ENCODE data around the gene TRIM2. TPM values are rescaled to one million over a fixed set of nuclear protein-coding genes. Genes with fewer than 3 reads are reported as not detected.

TRIM2 gene
- total and polyA plus RNA-seq, 9 donors, result 9.5 to 57.5 (median 44.4) TPM

GRCh38 chr4:153224474-153224873 is 20.2 kb downstream of the TRIM2 start:
- intact Hi-C loops (cut with DNase I), result loop anchor here in 1 of 4 donors (10.0 kb wide), 1 partner anchor 70 kb away; no protein-coding TSS in a partner anchor
- H3K4me3 ChIP-seq, result no peak overlapping the region
- no peak for TF ChIP-seq EP300 (IDR thresholded peaks at IDR 0.05)
- no peak for TF ChIP-seq CTCF (IDR thresholded peaks at IDR 0.05)
- TF ChIP-seq POLR2A (IDR thresholded peaks at IDR 0.05), result no peak
- DNase-seq, result no peak
- 85 to 88% (median 85%) methylated on average over 1 of the region's 1 CpG for WGBS, 3 donors
- H3K36me3 ChIP-seq, result no peaks in the 10 kb centered on the region
- H3K4me1 ChIP-seq (ENCODE audit: insufficient read depth), result peaks cover 8% of the 10 kb centered on the region
- H3K27me3 ChIP-seq, result no peaks in the 10 kb centered on the region
- no peaks in the 10 kb centered on the region for H3K9me3 ChIP-seq
- no peak overlapping the region for H3K27ac ChIP-seq

- no peak overlapping the region for H3K27ac ChIP-seq
- DNase-seq, result no peak
- WGBS, 3 donors, result 86 to 91% (median 88%) methylated on average over 7 of the region's 7 CpGs
- peaks cover 8% of the 10 kb centered on the region for H3K4me1 ChIP-seq (ENCODE audit: insufficient read depth)
- intact Hi-C loops (cut with DNase I), result loop anchor here in 1 of 4 donors (10.0 kb wide), 1 partner anchor 73 kb away; no protein-coding TSS in a partner anchor
- H3K9me3 ChIP-seq, result no peaks in the 10 kb centered on the region
- no peak overlapping the region for H3K4me3 ChIP-seq
- no peaks in the 10 kb centered on the region for H3K36me3 ChIP-seq
- no peaks in the 10 kb centered on the region for H3K27me3 ChIP-seq
- no peak for TF ChIP-seq EP300 (IDR thresholded peaks at IDR 0.05)
- TF ChIP-seq CTCF (IDR thresholded peaks at IDR 0.05), result no peak
- TF ChIP-seq POLR2A (IDR thresholded peaks at IDR 0.05), result no peak
Measured at GRCh38 chr4:153227469-153228075, 23.3 kb downstream of the TRIM2 start.

GRCh38 chr4:153228512-153229140 is 24.4 kb downstream of the TRIM2 start:
- H3K36me3 ChIP-seq, result no peaks in the 10 kb centered on the region
- no peaks in the 10 kb centered on the region for H3K27me3 ChIP-seq
- peaks cover 10% of the 10 kb centered on the region for H3K4me1 ChIP-seq (ENCODE audit: insufficient read depth)
- H3K27ac ChIP-seq, result no peak overlapping the region
- H3K9me3 ChIP-seq, result no peaks in the 10 kb centered on the region
- TF ChIP-seq EP300 (IDR thresholded peaks at IDR 0.05), result no peak
- no peak for TF ChIP-seq POLR2A (IDR thresholded peaks at IDR 0.05)
- no peak for TF ChIP-seq CTCF (IDR thresholded peaks at IDR 0.05)
- no peak for DNase-seq
- 60 to 87% (median 82%) methylated on average over 6 of the region's 6 CpGs for WGBS, 3 donors
- no peak overlapping the region for H3K4me3 ChIP-seq
- intact Hi-C loops (cut with DNase I), result loop anchor here in 1 of 4 donors (10.0 kb wide), 1 partner anchor 74 kb away; no protein-coding TSS in a partner anchor

- H3K4me3 ChIP-seq, result no peak overlapping the region
- no peaks in the 10 kb centered on the region for H3K9me3 ChIP-seq
- no peak for DNase-seq
- WGBS, 3 donors, result 94 to 95% (median 95%) methylated on average over 5 of the region's 5 CpGs
- no peaks in the 10 kb centered on the region for H3K27me3 ChIP-seq
- TF ChIP-seq CTCF (IDR thresholded peaks at IDR 0.05) (no peak), EP300 (IDR thresholded peaks at IDR 0.05) (no peak), POLR2A (IDR thresholded peaks at IDR 0.05) (no peak)
- H3K27ac ChIP-seq, result no peak overlapping the region
- H3K36me3 ChIP-seq, result no peaks in the 10 kb centered on the region
- H3K4me1 ChIP-seq (ENCODE audit: insufficient read depth), result peaks cover 7% of the 10 kb centered on the region
- intact Hi-C loops (cut with DNase I), result loop anchor here in 1 of 4 donors (10.0 kb wide), 1 partner anchor 75 kb away; no protein-coding TSS in a partner anchor
Measured at GRCh38 chr4:153229545-153229944, 25.3 kb downstream of the TRIM2 start.
